GM18867 (cell line): ENCODE measurements around the gene IFIT3.

Experiments
- ATAC-seq: cut with Tn5 transposase; IDR thresholded peaks from one replicate; pipeline ENCODE4 v1.9.1; 2021; ENCODE audit warnings: mild to moderate bottlenecking, moderate library complexity; ENCODE audit not compliant: unreplicated experiment

Gene IFIT3

GRCh38 chr10:89389254-89389653, 61.5 kb downstream of the IFIT3 start:
- ATAC-seq: no peak
